Measurements from ENCODE around the gene SAP25.

DNA sequence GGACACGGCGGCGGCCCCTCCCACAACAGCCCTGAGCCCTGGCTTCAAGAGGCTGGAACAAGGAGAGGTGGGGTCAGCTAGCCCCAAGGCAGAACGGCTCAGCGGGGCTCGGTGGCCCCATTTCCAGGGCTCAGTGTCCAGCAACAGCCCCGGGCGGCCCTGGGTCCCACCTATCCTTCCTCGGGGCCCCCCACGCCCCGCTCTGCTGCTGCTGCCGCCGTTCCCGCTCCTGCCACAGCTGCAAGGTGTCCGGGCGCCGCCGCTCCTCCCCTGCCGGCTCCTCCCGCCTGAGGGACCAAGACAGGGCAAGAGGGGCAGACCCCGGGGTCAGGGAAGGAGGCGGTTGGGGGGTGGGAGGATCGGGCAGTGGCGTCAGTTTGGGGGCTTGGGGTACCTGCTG lies 3.4 kb upstream of the SAP25 start:
- TF ChIP-seq CTCF (IDR thresholded peaks at IDR 0.05; ENCODE audit: poor library complexity) (no peak), EZH2phosphoT487 (IDR thresholded peaks at IDR 0.05; ENCODE audit: low read depth, severe bottlenecking, unreplicated experiment) (no peak)
